Measurements from ENCODE around the gene GLIPR1L2. TPM values are rescaled to one million over a fixed set of nuclear protein-coding genes. Genes with fewer than 3 reads are reported as not detected.
"Not testable (repeated sequence)": the region's sequence is repeated elsewhere in the genome, so short reads cannot be mapped to it uniquely, and the experiment has no call there.

GLIPR1L2 gene
- total RNA-seq, 1 experiment from 2014 or later = not detected

DNA sequence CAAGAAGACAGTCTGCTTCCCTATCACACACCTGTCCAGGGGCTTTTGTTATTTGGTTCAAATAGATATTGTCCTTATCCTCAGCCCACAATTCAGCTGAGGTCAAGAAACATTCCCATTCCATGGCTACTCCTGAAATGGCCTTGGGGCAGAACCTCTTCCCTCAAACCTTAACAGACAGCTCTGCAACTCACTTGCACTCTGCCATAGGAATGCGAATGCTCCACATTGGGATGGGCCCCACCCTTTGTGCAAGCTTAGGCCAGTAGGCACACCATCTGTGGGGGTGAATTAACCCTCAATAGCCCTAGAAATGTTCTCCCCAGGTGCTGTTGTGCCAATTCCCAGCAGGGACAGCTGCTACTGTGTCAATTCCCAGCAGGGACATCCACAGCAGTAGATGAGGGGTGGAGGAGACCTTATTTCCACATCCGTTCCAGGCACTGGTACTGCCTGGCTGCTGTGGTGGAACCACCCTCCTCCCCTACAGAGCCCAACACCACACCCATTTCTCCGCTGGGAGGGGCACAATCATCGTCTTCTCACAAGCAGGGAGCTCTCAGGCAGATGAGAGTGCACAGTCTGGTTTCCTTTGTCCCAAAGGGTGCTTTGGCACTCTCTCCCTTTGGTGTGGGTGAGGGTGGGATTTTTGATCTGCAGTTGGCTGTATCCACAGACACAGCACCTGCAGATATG is 47.3 kb downstream of the GLIPR1L2 start:
- ChIA-PET POLR2A (ENCODE audit: unreplicated experiment) (no interaction called here), CTCF (interaction anchor here (0.7 kb wide), 1 partner anchor 51 kb away, joined by 3 read pairs; no protein-coding TSS in a partner anchor)
- Histone ChIP-seq H3K9me3 (ENCODE audit: low read length) (peaks cover 6% of the 10 kb centered on the region; the same call in 1 of the 2 replicates), H2AFZ (ENCODE audit: low read length) (no peak overlapping the region), H3K4me2 (ENCODE audit: low read length) (no peak overlapping the region), H3F3A (ENCODE audit: low read length, unreplicated experiment) (no peaks in the 10 kb centered on the region), H3K27me3 (ENCODE audit: low read length) (no peaks in the 10 kb centered on the region), H3K4me3 (ENCODE audit: low read length) (no peak overlapping the region), H3K9me2 (replicated peaks; ENCODE audit: low read length) (no peaks in the 10 kb centered on the region), H3K9ac (ENCODE audit: low read length) (no peak overlapping the region), H3K4me1 (ENCODE audit: insufficient read depth, low read length) (peaks cover under 1% of the 10 kb centered on the region; the same call in 1 of the 2 replicates), H3K36me3 (ENCODE audit: low read depth, low read length) (no peaks in the 10 kb centered on the region), H3K27ac (ENCODE audit: low read length) (no peak overlapping the region), H4K20me1 (ENCODE audit: low read length) (no peaks in the 10 kb centered on the region), H3K79me2 (ENCODE audit: low read length) (no peaks in the 10 kb centered on the region)
- intact Hi-C loops (cut with micrococcal nuclease) = no loop called here
- no TSS peak for BruUV-seq (replicated peaks)
- ATAC-seq = no peak
- TF ChIP-seq EZH2 (IDR thresholded peaks at IDR 0.05; ENCODE audit: low read length, unreplicated experiment) (no peak), EZH2phosphoT487 (IDR thresholded peaks at IDR 0.05; ENCODE audit: borderline replicate concordance, low read length) (no peak)
- TF ChIP-seq, protein P1, sequence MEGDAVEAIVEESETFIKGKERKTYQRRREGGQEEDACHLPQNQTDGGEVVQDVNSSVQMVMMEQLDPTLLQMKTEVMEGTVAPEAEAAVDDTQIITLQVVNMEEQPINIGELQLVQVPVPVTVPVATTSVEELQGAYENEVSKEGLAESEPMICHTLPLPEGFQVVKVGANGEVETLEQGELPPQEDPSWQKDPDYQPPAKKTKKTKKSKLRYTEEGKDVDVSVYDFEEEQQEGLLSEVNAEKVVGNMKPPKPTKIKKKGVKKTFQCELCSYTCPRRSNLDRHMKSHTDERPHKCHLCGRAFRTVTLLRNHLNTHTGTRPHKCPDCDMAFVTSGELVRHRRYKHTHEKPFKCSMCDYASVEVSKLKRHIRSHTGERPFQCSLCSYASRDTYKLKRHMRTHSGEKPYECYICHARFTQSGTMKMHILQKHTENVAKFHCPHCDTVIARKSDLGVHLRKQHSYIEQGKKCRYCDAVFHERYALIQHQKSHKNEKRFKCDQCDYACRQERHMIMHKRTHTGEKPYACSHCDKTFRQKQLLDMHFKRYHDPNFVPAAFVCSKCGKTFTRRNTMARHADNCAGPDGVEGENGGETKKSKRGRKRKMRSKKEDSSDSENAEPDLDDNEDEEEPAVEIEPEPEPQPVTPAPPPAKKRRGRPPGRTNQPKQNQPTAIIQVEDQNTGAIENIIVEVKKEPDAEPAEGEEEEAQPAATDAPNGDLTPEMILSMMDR (conservative IDR thresholded peaks at IDR 0.05; ENCODE audit: low read depth, low read length) = no peak
- no peak for DNase-seq

DNA sequence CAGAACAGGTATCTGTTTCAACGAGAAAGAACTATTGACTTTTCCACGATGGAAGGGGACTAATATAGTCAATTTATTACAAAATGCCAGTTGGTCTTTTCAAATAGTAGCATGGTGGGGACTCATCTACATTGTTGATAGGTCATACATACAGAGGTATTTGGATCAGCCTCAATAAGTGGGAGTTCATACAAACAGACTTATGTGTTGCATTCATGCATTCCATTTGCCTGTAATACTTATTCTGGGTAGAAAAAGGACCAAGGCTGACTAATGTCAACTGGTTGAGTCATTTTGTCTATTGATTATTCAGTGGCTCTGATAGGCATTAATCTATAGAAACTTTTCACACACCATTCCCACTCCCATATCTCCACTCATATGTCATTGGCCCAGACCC is 48.2 kb downstream of the GLIPR1L2 start:
- no peak overlapping the region for H3K9ac ChIP-seq (ENCODE audit: low read length)
- no peaks in the 10 kb centered on the region for H3K79me2 ChIP-seq (ENCODE audit: low read length)
- H3K9me2 ChIP-seq (replicated peaks; ENCODE audit: low read length) = no peaks in the 10 kb centered on the region
- H4K20me1 ChIP-seq (ENCODE audit: low read length) = no peaks in the 10 kb centered on the region
- no peak overlapping the region for H2AFZ ChIP-seq (ENCODE audit: low read length)
- DNase-seq (no peak), ATAC-seq (no peak)
- H3K27me3 ChIP-seq (ENCODE audit: low read length) = no peaks in the 10 kb centered on the region
- ChIA-PET POLR2A (ENCODE audit: unreplicated experiment) (no interaction called here), CTCF (no interaction called here)
- H3K9me3 ChIP-seq (ENCODE audit: low read length) = peaks cover 6% of the 10 kb centered on the region; the same call in 1 of the 2 replicates
- no peaks in the 10 kb centered on the region for H3K36me3 ChIP-seq (ENCODE audit: low read depth, low read length)
- H3K4me3 ChIP-seq (ENCODE audit: low read length) = no peak overlapping the region
- H3F3A ChIP-seq (ENCODE audit: low read length, unreplicated experiment) = no peaks in the 10 kb centered on the region
- no peak overlapping the region for H3K4me2 ChIP-seq (ENCODE audit: low read length)
- no peak overlapping the region for H3K27ac ChIP-seq (ENCODE audit: low read length)
- intact Hi-C loops (cut with micrococcal nuclease) = no loop called here
- H3K4me1 ChIP-seq (ENCODE audit: insufficient read depth, low read length) = peaks cover 9% of the 10 kb centered on the region
- BruUV-seq (replicated peaks) = no TSS peak
- TF ChIP-seq, protein P1 (conservative IDR thresholded peaks at IDR 0.05; ENCODE audit: low read depth, low read length) = no peak
- TF ChIP-seq EZH2 (IDR thresholded peaks at IDR 0.05; ENCODE audit: low read length, unreplicated experiment) (no peak), EZH2phosphoT487 (IDR thresholded peaks at IDR 0.05; ENCODE audit: borderline replicate concordance, low read length) (no peak)

DNA sequence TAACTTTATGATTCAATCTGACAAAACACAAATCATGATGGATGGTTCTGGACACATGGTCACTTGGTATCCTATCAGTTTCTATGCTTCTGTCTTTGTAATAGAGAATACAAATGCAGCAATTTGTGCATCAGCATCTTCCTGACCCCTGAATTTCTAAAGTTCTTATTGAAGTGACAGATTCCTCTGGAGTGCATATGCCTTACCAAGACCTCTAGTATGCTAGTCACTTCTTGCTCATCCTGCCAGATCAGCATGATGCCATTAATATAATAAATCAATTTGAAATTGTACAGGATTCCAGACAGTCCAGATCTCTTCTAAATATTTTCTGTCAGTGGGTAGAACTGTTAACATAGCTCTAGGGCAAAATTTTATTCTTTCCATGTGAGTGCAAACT is 49.0 kb downstream of the GLIPR1L2 start:
- Histone ChIP-seq H3K9me2 (replicated peaks; ENCODE audit: low read length) (no peaks in the 10 kb centered on the region), H3K4me2 (ENCODE audit: low read length) (no peak overlapping the region), H3K36me3 (ENCODE audit: low read depth, low read length) (no peaks in the 10 kb centered on the region), H3K27me3 (ENCODE audit: low read length) (no peaks in the 10 kb centered on the region), H3F3A (ENCODE audit: low read length, unreplicated experiment) (no peaks in the 10 kb centered on the region), H3K9ac (ENCODE audit: low read length) (no peak overlapping the region), H3K9me3 (ENCODE audit: low read length) (peaks cover 6% of the 10 kb centered on the region; the same call in 1 of the 2 replicates), H3K27ac (ENCODE audit: low read length) (no peak overlapping the region), H4K20me1 (ENCODE audit: low read length) (no peaks in the 10 kb centered on the region), H3K4me3 (ENCODE audit: low read length) (no peak overlapping the region), H2AFZ (ENCODE audit: low read length) (no peak overlapping the region), H3K79me2 (ENCODE audit: low read length) (no peaks in the 10 kb centered on the region), H3K4me1 (ENCODE audit: insufficient read depth, low read length) (peaks cover 18% of the 10 kb centered on the region)
- DNase-seq (no peak), ATAC-seq (no peak)
- POLR2A ChIA-PET (ENCODE audit: unreplicated experiment) = no interaction called here
- intact Hi-C loops (cut with micrococcal nuclease) = loop anchor here (5.0 kb wide), 1 partner anchor 57 kb away; no protein-coding TSS in a partner anchor
- CTCF ChIA-PET = no interaction called here
- TF ChIP-seq EZH2 (IDR thresholded peaks at IDR 0.05; ENCODE audit: low read length, unreplicated experiment) = no peak
- TF ChIP-seq, protein P1 (conservative IDR thresholded peaks at IDR 0.05; ENCODE audit: low read depth, low read length) = no peak
- TF ChIP-seq EZH2phosphoT487 (IDR thresholded peaks at IDR 0.05; ENCODE audit: borderline replicate concordance, low read length) = no peak
- BruUV-seq (replicated peaks) = no TSS peak

DNA sequence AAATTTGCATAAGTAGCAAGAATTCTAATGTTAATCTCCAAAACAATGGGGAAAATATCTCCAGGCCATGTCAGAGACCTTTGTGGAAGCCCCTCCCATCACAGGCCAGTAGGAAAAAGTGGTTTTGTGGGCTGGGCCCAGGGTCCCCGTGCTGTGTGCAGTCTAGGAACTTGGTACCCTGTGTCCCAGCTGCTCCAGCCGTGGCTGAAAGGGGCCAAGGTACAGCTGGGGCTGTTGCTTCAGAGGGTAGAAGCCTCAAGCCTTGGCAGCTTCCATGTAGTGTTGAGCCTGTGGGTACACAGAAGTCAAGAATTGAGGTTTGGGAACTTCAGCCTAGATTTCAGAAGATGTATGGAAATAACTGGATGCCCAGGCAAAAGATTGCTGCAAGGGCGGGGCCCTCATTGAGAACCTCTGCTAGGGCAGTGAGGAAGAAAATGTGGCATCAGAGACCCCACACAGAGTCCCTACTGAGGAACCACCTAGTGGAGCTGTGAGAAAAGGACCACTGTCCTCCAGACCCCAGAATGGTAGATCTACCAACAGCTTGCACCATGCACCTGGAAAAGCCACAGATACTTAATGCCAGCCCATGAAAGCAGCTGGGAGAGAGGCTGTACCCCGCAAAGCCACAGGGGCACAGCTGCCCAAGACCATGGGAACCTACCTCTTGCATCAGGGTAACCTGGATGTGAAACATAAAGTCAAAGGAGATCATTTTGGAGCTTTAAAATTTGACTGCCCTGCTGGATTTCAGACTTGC is 51.0 kb downstream of the GLIPR1L2 start:
- H3K4me2 ChIP-seq (ENCODE audit: low read length); H3K36me3 ChIP-seq (ENCODE audit: low read depth, low read length); H3F3A ChIP-seq (ENCODE audit: low read length, unreplicated experiment); H3K9ac ChIP-seq (ENCODE audit: low read length); H3K9me2 ChIP-seq (replicated peaks; ENCODE audit: low read length); H4K20me1 ChIP-seq (ENCODE audit: low read length); H3K27me3 ChIP-seq (ENCODE audit: low read length); H3K79me2 ChIP-seq (ENCODE audit: low read length); BruUV-seq (replicated peaks); H2AFZ ChIP-seq (ENCODE audit: low read length); H3K4me3 ChIP-seq (ENCODE audit: low read length); H3K9me3 ChIP-seq (ENCODE audit: low read length); ATAC-seq; POLR2A ChIA-PET (ENCODE audit: unreplicated experiment); DNase-seq; H3K27ac ChIP-seq (ENCODE audit: low read length): not testable (repeated sequence)
- intact Hi-C loops (cut with micrococcal nuclease) = loop anchor here (5.0 kb wide), 1 partner anchor 55 kb away; no protein-coding TSS in a partner anchor
- CTCF ChIA-PET = interaction anchor here (0.6 kb wide), 1 partner anchor 428 kb away, joined by 8 read pairs; no protein-coding TSS in a partner anchor
- peaks cover 29% of the 10 kb centered on the region for H3K4me1 ChIP-seq (ENCODE audit: insufficient read depth, low read length)

Measured in PC-3 (cell line).